GM12865 (cell line): Measurements from ENCODE around the gene ADGRD1.
"Not testable (repeated sequence)": the region's sequence is repeated elsewhere in the genome, so short reads cannot be mapped to it uniquely, and the experiment has no call there.

Source experiments
- DNase-seq: peaks from one replicate; pipeline ENCODE4 v3.0.0; 2010; ENCODE audit warnings: low read depth
- H3K4me3 ChIP-seq: 2 replicates; pipeline ENCODE4 v1.5.1; 2011; ENCODE audit warnings: mild to moderate bottlenecking, low read depth, low read length, control low read depth
- TF ChIP-seq, protein P1 (sequence below): IDR thresholded peaks from 2 replicates; pipeline ENCODE4 v1.5.1; 2011; ENCODE audit warnings: low read length, control low read depth, low read depth, inconsistent platforms; ENCODE audit not compliant: insufficient read depth; ENCODE audit errors: missing control alignments

ADGRD1 gene

DNA sequence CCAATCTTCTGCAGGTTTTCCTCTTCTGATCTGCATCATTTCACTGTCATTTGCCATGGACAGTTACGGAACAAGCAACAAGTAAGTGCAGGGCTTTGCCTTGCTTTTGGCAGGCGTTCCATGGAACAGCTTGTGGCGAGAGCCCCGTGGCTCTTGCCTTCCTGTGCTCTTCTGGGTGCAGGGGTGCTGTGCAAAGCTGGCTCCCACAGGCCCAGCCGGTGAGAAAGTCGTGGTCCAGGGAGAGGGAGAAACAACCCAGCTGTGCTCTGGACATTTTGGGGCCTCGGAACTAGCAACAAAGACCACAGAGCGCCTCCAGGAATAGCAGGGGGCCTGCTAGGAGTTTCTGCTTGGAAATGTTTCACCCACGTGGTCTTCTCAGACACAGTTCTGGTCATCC is 164.7 kb downstream of the ADGRD1 start:
- no peak for DNase-seq
- no peak overlapping the region for H3K4me3 ChIP-seq
- TF ChIP-seq, protein P1, sequence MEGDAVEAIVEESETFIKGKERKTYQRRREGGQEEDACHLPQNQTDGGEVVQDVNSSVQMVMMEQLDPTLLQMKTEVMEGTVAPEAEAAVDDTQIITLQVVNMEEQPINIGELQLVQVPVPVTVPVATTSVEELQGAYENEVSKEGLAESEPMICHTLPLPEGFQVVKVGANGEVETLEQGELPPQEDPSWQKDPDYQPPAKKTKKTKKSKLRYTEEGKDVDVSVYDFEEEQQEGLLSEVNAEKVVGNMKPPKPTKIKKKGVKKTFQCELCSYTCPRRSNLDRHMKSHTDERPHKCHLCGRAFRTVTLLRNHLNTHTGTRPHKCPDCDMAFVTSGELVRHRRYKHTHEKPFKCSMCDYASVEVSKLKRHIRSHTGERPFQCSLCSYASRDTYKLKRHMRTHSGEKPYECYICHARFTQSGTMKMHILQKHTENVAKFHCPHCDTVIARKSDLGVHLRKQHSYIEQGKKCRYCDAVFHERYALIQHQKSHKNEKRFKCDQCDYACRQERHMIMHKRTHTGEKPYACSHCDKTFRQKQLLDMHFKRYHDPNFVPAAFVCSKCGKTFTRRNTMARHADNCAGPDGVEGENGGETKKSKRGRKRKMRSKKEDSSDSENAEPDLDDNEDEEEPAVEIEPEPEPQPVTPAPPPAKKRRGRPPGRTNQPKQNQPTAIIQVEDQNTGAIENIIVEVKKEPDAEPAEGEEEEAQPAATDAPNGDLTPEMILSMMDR = no peak

DNA sequence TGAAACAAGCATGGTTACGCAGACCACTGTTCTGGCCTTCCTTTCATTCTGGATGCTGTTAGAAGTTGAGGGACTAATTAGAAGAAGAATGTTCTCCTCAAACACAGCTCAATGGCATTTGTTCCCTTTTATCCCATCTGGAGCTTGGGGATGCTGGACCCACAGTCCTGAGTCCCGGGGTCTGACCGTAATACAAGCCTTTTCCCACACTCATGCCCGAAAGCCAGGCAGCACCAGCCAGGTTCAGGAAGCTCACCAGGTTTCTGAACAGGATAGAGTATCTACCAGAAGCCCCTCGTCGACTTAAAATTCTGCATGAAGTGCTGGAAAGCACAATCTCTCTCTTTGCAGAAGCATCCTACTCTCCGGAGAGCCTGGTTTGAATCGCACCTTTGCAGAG is 165.6 kb downstream of the ADGRD1 start:
- H3K4me3 ChIP-seq = not testable (repeated sequence)

GRCh38 chr12:131119936-131120335 is 166.2 kb downstream of the ADGRD1 start:
- TF ChIP-seq, protein P1 = no peak
- no peak overlapping the region for H3K4me3 ChIP-seq

More for the DNA sequence above, 165.6 kb downstream of the ADGRD1 start:
- DNase-seq = not testable (repeated sequence)

GRCh38 chr12:131120831-131121271 is 167.1 kb downstream of the ADGRD1 start:
- TF ChIP-seq, protein P1 = no peak
- no peak overlapping the region for H3K4me3 ChIP-seq

More at GRCh38 chr12:131119936-131120335, 166.2 kb downstream of the ADGRD1 start:
- no peak for DNase-seq

DNA sequence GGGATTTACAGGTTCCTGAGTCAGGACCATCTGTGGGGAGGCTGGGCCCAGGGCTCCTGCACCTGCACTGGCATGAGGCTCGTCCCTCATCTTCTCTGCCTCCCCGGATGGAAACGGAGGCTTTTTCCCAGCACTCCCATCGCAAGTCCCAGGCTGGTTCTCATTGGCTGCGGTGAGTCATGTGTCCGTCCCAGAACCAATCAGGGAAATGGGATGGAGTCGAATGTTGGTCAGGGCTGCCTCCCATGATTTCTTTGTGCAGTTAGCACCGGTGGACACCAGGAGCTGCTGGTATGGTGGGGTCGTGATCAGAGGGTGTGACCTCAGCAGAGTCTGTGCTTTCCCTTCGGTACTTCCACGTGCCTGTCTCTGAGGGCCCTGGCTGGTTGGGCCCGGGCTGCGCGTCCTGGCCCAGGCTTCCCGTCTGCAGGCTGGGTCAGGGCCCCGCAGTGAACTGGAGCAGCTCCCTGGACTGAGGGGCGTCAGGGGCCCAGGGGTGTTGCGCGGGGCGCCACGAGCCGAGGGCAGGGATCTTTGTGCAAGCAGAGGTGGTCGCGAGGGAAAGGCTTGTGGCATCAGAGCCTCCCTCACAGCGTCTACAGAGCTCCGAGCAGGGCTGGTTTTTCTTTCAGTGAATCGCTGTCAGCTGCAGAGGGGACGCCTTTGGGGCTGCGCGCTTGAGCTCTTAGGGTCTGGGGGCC is 168.1 kb downstream of the ADGRD1 start:
- no peak for DNase-seq
- TF ChIP-seq, protein P1 = no peak

More at GRCh38 chr12:131120831-131121271, 167.1 kb downstream of the ADGRD1 start:
- no peak for DNase-seq

GRCh38 chr12:131122631-131123030 is 168.9 kb downstream of the ADGRD1 start:
- no peak for DNase-seq
- TF ChIP-seq, protein P1 = no peak
- no peak overlapping the region for H3K4me3 ChIP-seq

More for the DNA sequence above, 168.1 kb downstream of the ADGRD1 start:
- no peak overlapping the region for H3K4me3 ChIP-seq

DNA sequence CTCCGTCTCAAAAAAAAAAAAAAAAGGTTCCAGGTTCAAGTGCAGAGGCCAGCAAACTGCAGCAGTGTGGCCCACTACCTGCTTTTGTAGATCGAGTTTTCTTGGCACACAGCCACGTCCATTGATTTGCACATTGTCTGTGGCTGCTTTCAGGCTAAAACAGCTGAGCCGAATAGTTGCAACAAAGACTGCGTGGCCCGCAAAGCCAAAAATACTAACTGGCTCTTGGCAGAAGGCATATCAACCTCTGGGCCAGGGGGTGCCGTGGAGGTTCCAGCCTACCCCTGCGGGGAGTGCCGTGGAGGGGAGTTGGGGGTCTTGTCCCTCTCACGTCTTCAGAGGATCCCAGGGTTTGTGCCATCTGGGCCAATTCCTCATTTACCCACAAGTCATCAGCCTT is 170.1 kb downstream of the ADGRD1 start:
- TF ChIP-seq, protein P1 = no peak
- no peak for DNase-seq
- no peak overlapping the region for H3K4me3 ChIP-seq
